GM18870 (cell line): Measurements from ENCODE around the gene DNAJC16.
"Not testable (repeated sequence)": the region's sequence is repeated elsewhere in the genome, so short reads cannot be mapped to it uniquely, and the experiment has no call there.

ENCODE experiments used
- ATAC-seq: cut with Tn5 transposase; IDR thresholded peaks from one replicate; pipeline ENCODE4 v1.9.1; 2021; ENCODE audit warnings: moderate library complexity; ENCODE audit not compliant: unreplicated experiment

The DNAJC16 gene

GRCh38 chr1:15506831-15507230 is 19.8 kb upstream of the DNAJC16 start:
- no peak for ATAC-seq

DNA sequence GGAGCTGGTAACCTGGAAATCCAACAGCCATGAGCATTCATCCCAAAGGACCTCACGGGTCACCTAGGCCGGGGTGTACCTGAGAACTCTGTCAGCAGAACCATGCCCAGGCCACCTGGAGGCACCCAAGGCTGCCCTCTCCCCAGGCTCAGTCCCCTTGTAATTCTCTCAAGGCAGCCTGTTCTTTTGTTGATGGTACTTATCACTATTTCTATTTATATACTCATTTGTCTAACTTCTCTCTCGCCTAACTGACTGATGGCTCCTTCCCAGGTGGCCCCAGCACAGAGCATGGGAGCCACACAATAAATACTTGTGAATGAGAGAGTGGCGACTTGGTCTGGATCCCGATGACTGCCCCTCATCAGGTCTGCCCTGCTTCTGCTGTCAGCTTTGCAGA is 19.4 kb upstream of the DNAJC16 start:
- no peak for ATAC-seq

DNA sequence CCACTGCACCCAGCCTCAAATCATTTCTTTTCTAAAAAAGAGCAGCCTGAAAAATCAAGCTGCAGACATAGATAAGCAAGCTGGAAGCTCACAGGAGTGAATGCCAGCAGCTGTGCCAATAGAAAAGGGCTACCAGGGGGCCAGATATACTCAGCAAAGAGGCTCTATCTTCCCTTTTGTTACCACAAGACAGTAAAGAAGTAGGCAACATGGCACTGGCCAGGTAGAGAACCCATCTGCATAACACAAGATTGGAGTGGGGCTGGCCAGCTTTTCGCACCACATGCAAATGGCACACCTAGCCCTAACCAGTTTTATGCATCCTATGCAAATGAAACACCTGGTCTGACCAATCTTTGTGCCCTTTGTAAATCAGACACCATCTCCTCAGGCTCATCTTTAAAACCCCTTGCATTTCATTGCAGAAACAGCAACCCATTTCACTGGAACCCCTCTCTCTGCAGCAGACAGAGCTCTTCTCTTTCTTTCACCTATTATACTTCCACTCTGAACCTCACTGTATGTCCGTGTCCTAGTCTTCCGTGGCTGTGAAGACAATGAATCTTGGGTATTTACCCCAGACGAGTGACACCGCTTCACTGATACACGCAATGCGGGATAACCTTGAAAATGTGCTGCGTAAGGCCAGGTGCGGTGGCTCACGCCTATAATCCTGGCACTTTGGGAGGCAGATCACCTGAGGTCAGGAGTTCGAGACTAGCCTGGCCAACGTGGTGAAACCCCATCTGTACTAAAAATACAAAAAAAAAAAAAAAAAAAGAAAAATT is 17.8 kb upstream of the DNAJC16 start:
- no peak for ATAC-seq

GRCh38 chr1:15509586-15509985 is 17.1 kb upstream of the DNAJC16 start:
- no peak for ATAC-seq

- ATAC-seq = no peak
Measured at GRCh38 chr1:15510611-15511405, 15.8 kb upstream of the DNAJC16 start.

GRCh38 chr1:15513192-15513591 is 13.5 kb upstream of the DNAJC16 start:
- no peak for ATAC-seq

DNA sequence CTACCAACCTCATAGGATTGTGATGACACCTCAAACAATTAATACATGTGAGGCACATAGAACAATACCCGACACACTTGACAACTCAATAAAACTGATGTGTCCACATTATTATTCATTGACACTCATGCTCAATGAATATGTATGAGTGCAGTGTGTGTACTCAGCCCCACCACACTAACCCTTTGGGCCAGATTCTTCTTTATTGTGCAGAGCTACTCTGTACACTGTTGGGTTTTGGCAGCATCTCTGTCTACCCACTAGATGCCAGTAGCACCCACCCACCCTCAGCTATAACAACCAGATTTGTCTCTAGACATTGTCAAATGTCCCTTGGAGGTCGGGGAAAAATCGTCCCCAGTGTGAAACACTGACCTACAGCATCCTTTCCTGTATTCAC is 12.7 kb upstream of the DNAJC16 start:
- no peak for ATAC-seq

DNA sequence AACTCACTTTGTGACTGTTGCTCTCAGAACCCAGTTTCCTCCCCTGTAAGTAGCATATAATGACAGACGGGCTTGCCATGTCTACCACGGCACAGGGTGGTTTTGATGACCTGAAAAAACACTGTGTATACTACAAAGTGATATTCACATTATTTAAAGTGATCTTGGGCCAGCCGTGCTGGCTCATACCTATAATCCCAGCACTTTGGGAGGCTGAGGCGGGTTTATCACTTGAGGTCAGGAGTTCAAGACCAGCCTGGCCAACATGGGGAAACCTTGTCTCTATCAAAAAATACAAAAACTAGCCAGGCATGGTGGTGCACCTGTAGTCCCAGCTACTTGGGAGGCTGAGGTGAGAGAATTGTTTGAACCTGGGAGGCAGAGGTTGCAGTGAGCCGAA is 12.1 kb upstream of the DNAJC16 start:
- not testable (repeated sequence) for ATAC-seq

GRCh38 chr1:15515022-15515663 is 11.5 kb upstream of the DNAJC16 start:
- ATAC-seq = no peak

DNA sequence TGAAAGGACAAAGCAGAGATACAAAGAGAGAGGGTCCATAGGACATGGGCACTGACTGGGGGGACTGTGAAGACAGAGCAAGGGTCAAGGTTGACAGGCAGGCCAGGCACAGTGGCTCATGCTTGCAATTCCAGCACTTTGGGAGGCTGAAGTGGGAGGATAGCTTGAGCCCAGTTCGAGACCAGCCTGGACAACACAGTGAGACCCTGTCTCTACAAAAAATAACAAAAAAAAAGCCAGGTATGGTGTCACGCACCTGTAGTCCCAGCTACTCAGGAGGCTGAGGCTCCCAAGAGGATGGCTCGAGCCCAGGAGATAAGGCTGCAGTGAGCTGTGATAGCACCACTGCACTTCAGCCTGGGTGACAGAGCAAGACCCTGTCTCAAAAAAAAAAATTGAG is 7.0 kb upstream of the DNAJC16 start:
- ATAC-seq = no peak

DNA sequence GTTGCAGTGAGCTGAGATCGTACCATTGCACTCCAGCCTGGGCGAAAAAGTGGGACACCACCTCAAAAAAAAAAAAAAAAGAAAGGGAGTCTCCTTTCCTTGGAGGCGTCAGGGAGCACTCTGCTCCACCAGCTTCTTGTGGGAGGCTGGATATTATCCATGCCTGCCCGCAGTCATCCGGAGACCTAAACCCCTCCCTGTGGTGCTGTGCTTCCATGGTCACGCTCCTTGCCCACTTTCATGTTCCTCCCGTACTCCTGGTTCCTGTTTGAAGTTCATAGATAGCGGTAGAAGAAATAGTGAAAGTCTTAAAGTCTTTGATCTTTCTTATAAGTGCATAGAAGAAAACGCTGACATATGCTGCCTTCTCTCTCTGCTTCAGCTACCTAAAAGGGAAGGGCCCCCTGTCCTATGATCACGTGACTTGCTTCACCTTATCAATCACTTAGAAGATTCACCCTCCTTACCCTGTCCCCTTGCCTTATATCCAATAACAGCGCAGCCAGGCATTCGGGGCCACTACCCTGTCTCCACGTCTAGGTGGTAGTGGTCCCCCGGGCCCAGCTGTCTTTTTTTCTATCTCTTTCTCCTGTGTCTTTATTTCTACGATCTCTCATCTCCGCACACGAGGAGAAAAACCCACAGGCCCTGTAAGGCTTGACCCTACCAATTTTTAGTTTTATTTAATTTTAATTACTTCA is 5.3 kb upstream of the DNAJC16 start:
- ATAC-seq = not testable (repeated sequence)

DNA sequence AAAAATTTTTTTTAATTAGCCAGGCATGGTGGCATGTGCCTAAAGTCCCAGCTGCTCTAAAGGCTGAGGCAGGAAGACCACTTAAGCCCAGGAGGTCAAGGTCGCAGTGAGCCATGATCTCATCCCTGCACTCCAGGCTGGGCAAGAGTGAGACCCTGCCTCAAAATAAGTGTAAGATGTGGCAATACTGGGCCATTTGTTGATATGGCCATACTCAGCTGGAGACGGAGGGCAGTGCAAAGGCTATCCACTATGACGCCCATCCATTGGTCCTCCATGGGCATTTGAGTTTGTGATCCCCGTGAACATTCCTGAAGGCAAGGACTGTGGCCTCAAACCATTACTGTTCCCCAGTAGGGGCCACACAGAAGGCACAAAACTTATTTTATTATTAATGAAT is 4.1 kb upstream of the DNAJC16 start:
- no peak for ATAC-seq

DNA sequence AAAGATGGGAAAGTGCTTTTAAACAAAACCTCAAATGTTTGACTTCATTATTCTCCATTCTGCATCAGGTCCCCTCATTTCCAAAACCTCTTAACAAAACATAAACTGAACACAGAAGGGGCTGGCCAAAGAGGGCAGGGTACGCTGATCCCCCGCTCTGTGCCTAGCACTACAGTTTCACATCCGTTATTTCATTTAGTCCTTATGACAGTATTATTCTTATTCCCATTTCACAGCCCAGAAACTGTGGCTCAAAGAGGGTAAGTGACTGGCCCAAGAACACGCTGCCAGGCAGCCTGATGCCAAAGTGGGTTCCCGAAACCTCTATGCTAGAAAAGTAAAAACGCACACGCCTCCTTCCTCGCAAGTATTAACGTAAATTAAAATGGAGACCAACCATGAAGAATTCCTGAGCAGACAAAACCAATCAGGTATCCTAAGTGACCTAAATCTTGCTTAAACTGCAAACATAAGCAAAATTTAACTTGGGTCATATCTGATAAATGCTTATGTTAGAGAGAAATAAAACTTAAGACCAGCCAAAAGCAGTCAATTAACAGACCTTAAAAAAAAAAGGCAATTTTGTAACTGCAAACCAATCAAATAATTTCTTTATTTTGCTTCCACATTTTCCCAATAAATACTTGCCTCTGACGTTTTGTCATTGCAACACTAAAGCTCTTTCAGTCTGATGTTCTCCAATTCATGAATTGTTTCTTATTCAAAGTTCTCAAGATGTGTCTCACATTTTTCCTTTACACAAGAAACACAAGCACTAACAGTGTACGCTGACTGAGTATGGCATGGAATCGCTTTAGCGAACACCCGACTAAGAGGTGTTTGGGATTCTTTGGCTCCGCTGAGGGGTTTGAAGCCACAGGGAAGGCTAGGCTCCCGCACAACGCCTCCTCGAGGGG is 3.3 kb upstream of the DNAJC16 start:
- no peak for ATAC-seq

DNA sequence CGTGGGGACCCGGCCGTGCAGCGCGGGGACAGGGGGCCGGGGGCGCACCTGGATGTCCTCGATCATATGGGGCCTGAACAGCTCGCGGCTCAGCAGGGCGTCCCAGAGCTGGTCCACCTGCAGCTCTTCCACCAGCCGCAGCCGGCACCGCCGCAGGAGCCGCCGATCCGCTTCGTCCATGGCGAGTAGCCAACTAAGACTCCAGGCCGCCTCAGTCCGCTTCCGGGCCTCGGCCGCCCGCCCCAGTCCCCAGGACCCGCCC is 2.7 kb upstream of the DNAJC16 start, which contains the start of gene CASP9:
TSS of gene CASP9 (minus strand) at position 195 of the 262 bp plus-strand sequence. CDS start at position 180, 15 bp downstream.
- ATAC-seq = no peak

DNA sequence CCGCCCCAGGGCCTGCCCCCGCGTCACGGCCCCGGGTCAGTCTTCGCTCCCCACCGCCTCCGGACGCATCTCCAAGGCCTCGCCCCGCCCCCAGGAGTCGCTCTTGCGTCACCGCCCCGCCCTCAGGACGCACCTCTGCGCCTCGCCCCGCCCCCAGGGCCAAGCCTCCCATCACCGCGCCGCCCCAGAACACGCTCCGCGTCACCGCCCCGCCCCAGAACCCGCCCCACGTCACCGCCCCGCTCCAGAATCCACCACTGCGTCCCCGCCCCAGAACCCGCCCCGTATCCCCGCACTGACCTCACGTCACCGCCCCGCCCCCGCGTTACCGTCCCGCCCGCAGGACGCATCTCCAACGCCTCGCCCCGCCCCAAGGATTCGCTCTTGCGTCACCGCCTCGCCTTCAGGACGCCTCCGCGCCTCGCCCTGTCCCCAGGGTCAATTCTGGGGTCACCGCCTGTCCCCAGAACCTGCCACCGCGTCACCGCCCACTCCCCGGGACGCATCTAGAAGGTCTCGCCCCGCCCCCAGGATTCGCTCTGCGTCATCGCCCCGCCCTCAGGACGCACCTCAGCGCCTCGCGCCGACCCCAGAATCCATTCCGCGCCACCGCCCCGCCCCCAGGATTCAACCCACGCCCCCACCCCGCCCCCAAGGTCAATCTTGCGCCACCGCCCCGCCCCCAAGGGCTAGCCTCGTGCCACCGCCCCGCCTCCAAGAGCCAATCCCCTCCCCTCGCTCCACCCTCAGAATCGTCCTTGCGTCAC is 2.2 kb upstream of the DNAJC16 start:
- ATAC-seq = peak; percentile 13

DNA sequence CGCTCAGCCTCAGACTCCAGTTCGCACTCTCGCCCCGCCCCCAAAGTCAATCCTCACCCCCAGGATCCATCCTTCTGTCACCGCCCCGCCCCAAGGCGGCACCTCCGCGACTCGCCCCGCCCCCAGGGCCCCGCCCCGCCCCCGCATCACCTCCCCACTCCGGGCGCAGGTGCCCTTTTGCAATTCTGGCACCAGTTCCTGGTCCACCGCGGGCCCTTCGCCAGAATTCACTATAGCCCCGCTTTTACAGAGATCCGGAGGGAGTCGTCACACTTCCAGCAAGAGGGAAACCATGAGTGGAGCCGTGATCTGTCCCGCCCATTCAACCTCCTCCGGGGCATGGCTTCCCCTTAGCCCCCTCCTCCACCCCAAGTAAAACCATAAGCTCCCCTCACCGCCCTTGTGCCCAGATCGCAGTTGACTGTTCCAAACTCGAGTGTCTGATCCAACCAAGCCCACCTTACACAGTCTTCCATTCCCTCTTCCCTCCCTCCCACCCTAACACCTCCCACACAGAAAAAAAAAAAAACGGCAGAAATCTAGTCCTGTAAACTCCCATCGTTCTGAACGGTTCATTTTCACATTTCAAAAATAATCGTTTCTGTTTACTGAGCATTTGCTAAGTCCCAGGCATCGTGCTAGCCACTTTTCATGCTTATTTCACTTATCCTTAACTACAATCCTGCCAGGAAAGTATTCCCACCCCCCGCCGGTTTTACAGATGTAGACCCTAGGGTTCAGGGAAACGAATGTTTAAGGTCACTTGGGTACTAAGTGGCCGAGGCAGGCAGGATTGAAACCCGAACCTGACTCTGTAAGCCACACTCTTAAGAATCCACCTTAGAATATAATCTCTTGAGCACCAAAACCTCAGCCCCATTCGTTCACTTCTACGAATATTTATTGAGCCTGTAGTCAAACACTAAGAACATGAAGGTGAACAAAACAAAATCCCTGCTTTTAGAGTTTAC is 1.3 kb upstream of the DNAJC16 start:
- ATAC-seq = peak; percentile 28

DNA sequence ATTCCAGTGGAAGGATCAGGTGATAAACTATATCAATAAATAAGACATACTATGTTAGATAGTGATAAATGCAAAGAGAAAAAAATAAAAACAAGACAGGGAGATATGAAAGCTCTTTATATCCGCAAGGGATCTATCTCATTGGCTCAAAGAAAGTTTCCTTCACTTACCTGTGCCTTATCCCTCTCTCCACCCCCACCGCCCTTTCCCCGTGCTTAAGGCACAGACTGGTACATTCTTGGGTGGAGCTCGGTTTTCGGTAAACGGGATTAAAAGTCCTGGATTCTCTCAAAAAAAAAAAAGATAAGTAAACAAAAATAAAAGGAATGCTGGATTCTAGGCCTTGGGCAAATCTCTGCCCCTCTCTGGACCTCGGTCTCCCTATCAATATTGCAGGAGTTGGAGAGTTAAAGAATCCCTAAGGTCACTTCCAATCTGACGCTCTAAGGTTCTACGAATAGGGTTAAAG is 593 bp upstream of the DNAJC16 start:
- ATAC-seq = no peak

GRCh38 chr1:15531003-15531402 is 4.4 kb downstream of the DNAJC16 start:
- ATAC-seq = no peak
